ENCODE results near the gene PTP4A1.

The PTP4A1 gene

DNA sequence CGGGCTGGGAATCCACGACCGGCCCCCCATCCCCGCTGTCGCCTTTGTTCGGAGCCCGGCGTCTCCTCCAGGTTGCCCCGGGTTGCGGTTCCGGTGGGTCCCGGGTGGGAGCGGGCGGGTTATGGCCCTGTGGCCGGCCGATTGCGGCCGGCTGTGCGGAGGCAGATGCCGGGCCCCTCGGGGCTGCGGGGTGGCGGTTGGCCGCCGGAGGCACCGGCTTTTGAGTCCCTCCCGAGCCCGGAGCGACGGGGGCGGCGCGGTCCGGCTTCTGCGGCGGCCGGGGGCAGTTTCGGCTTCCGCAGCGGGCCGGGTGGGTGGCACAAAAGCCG is 431 bp downstream of the PTP4A1 start:
- Histone ChIP-seq H3K79me2 (ENCODE audit: control insufficient read depth, insufficient read depth, low read length, unreplicated experiment) (peaks cover 51% of the 10 kb centered on the region), H2AFZ (ENCODE audit: low read length, unreplicated experiment) (no peak overlapping the region)

DNA sequence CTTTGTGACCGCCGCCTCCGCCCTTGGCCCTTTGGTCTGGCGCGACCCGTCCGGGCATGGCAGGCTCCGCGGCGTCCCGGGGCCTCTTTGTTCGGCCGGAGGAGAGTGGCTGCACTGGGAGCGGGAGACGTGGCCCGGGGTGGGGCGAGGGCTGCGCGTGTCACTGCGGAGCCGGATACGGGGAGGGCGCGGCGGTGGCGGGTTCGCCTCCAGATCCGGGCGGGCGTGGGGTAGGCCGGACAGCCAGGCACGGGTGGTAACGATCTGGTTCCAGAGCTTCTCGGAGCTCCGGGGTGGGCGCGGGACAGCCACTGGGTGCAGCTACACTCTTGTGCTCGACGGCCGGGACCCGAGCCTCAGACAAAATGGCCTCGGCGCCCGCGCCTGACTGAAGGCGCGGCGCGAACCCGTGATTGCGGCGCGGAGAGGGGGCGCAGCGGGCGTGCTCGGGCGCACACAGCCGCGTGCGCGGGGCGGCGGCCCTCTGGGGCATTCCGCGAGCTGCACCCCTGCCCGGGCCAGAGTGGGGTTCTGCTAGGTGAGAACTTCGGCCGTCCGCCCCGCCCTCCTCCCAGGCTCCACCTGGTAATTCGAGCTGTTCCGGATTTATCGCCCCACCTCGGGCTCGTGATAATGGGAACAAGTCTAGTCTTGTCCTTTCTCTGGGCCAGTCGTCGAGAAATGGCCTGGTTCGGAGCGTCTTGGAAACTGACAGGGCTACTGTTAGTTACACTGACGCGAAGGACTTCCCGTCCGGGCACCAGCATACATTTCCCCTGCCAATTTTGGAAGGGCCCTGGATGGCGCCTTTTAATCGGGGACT is 1.0 kb downstream of the PTP4A1 start:
- no peak overlapping the region for H2AFZ ChIP-seq (ENCODE audit: low read length, unreplicated experiment)

More for the DNA sequence above, 431 bp downstream of the PTP4A1 start:
- peak overlapping the region; percentile 99 for H3K27ac ChIP-seq (ENCODE audit: low read depth, low read length)
- H3K36me3 ChIP-seq (ENCODE audit: insufficient read depth, low read length): peaks cover 17% of the 10 kb centered on the region
- no peaks in the 10 kb centered on the region for H3K27me3 ChIP-seq (ENCODE audit: insufficient read depth, low read length)
- H3K4me3 ChIP-seq (ENCODE audit: low read depth, low read length): peak overlapping the region; percentile 81
- H3K4me1 ChIP-seq (ENCODE audit: control insufficient read depth, insufficient read depth, low read length, unreplicated experiment): peaks cover 13% of the 10 kb centered on the region

DNA sequence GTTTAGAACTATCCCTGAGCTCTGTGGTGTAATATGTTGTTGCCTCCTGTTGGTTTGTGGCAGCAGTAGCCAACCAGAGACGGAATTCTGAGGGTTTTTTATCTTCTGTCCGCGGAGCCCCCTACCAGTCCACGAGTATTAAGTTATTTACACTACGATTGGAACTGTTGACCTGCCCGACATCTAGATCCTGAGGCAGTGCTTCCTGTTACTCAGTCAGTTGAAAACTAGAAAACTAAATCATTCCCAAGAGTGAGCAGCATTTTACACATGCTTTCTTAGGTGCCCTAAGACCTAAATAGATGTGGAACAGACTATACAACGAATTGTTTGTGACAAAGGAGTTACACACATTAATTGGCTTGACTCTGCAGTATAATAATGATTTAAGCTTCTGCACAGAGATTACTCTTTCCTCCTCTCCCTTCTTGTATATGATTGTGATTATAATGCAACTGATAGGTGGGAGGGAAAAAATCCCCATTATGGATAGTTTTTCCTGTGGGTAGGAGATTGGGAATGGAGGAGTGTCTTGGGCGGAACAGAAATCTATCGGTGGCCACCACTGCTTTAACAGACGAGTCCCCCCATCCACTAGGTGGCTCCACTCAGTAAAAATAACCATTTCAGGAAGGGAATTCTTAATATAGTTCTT is 1.7 kb downstream of the PTP4A1 start:
- H3K4me1 ChIP-seq (ENCODE audit: control insufficient read depth, insufficient read depth, low read length, unreplicated experiment): peaks cover 13% of the 10 kb centered on the region
- peaks cover 28% of the 10 kb centered on the region for H3K36me3 ChIP-seq (ENCODE audit: insufficient read depth, low read length)
- H3K4me3 ChIP-seq (ENCODE audit: low read depth, low read length): peak overlapping the region; percentile 81
- H3K79me2 ChIP-seq (ENCODE audit: control insufficient read depth, insufficient read depth, low read length, unreplicated experiment): peaks cover 56% of the 10 kb centered on the region
- no peak overlapping the region for H2AFZ ChIP-seq (ENCODE audit: low read length, unreplicated experiment)
- peak overlapping the region; percentile 99 for H3K27ac ChIP-seq (ENCODE audit: low read depth, low read length)
- no peaks in the 10 kb centered on the region for H3K27me3 ChIP-seq (ENCODE audit: insufficient read depth, low read length)

More for the DNA sequence above, 1.0 kb downstream of the PTP4A1 start:
- H3K4me3 ChIP-seq (ENCODE audit: low read depth, low read length): peak overlapping the region; percentile 81
- peaks cover 13% of the 10 kb centered on the region for H3K4me1 ChIP-seq (ENCODE audit: control insufficient read depth, insufficient read depth, low read length, unreplicated experiment)
- no peaks in the 10 kb centered on the region for H3K27me3 ChIP-seq (ENCODE audit: insufficient read depth, low read length)
- peaks cover 55% of the 10 kb centered on the region for H3K79me2 ChIP-seq (ENCODE audit: control insufficient read depth, insufficient read depth, low read length, unreplicated experiment)
- H3K36me3 ChIP-seq (ENCODE audit: insufficient read depth, low read length): peaks cover 21% of the 10 kb centered on the region
- peak overlapping the region; percentile 99 for H3K27ac ChIP-seq (ENCODE audit: low read depth, low read length)

DNA sequence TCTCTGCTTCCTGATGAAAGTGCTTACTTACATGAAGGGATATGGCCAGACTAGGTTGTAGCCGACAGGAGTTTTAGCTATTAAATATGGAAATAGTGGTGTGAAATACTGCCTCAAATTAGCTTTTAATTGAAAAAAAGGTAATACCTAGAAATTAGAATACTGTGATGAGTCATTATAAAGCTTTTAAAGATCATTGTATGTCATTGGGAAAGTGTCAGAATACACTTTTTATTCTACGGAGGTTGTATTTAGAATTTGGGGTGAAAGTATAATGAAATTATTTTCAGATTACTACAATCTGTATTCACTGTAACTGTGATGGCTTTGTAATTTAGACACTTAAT is 2.2 kb downstream of the PTP4A1 start:
- H3K36me3 ChIP-seq (ENCODE audit: insufficient read depth, low read length): peaks cover 33% of the 10 kb centered on the region
- peak overlapping the region; percentile 99 for H3K27ac ChIP-seq (ENCODE audit: low read depth, low read length)
- H2AFZ ChIP-seq (ENCODE audit: low read length, unreplicated experiment): no peak overlapping the region

DNA sequence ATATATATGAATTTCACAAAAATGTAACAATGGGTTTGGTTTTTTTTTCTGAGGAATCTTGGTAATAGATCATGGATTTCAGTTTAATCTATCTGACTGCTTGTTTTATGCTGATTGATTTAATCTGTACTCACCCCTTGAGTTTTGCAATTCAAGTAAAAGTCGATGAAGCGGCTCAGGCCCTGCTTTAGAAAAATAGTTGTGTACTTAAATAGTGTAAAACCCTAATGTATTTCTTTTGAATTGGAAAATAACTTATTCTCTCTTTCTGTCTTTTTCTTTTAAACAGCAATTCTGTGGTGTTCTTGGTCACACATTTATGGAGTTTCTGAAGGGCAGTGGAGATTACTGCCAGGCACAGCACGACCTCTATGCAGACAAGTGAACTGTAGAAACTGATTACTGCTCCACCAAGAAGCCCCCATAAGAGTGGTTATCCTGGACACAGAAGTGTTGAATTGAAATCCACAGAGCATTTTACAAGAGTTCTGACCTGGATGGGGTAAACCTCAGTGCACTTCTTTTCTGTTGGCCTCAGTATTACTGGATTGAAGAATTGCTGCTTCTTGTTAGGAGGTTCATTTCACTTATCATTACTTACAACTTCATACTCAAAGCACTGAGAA is 4.0 kb downstream of the PTP4A1 start:
- peaks cover 49% of the 10 kb centered on the region for H3K36me3 ChIP-seq (ENCODE audit: insufficient read depth, low read length)
- peak overlapping the region; percentile 35 for H3K4me3 ChIP-seq (ENCODE audit: low read depth, low read length)
- no peaks in the 10 kb centered on the region for H3K27me3 ChIP-seq (ENCODE audit: insufficient read depth, low read length)
- H3K79me2 ChIP-seq (ENCODE audit: control insufficient read depth, insufficient read depth, low read length, unreplicated experiment): peaks cover 61% of the 10 kb centered on the region
- peaks cover 9% of the 10 kb centered on the region for H3K4me1 ChIP-seq (ENCODE audit: control insufficient read depth, insufficient read depth, low read length, unreplicated experiment)
- H3K27ac ChIP-seq (ENCODE audit: low read depth, low read length): no peak overlapping the region
- no peak overlapping the region for H2AFZ ChIP-seq (ENCODE audit: low read length, unreplicated experiment)

More for the DNA sequence above, 2.2 kb downstream of the PTP4A1 start:
- peaks cover 57% of the 10 kb centered on the region for H3K79me2 ChIP-seq (ENCODE audit: control insufficient read depth, insufficient read depth, low read length, unreplicated experiment)
- no peaks in the 10 kb centered on the region for H3K27me3 ChIP-seq (ENCODE audit: insufficient read depth, low read length)
- peaks cover 13% of the 10 kb centered on the region for H3K4me1 ChIP-seq (ENCODE audit: control insufficient read depth, insufficient read depth, low read length, unreplicated experiment)
- peak overlapping the region; percentile 81 for H3K4me3 ChIP-seq (ENCODE audit: low read depth, low read length)

DNA sequence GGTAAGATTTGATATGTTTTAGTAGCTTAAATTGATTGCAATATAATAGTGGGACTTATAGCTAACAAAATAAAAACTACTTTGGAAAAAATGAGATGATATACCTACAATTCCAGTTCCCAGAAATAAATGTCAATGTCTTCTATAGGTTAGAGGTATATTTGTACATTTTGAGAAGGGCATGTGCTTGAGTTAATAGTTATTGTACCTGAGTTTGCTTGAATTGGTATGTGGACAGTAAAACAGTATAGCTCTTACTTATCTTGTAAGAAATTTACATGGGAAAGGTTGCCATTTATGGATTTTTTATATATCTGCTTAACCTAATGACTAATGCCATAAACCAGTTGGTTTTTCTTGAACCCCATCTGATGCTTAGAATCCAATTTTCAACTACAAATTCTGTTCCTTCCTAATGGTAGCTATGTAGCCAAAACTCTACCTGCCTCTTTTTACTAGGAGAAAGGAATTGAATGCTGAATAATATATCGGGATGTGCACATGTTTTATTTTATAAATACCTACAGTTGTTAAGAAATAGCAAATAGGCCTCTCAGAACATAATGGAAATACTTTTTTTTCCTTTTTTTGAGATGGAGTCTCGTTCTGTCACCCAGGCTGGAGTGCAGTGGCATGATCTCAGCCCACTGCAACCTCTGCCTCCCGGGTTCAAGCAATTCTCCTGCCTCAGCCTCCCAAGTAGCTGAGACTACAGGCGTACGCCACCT is 4.9 kb downstream of the PTP4A1 start:
- Histone ChIP-seq H3K27me3 (ENCODE audit: insufficient read depth, low read length) (no peaks in the 10 kb centered on the region), H2AFZ (ENCODE audit: low read length, unreplicated experiment) (no peak overlapping the region), H3K4me1 (ENCODE audit: control insufficient read depth, insufficient read depth, low read length, unreplicated experiment) (peaks cover 5% of the 10 kb centered on the region), H3K36me3 (ENCODE audit: insufficient read depth, low read length) (peaks cover 58% of the 10 kb centered on the region), H3K4me3 (ENCODE audit: low read depth, low read length) (no peak overlapping the region), H3K27ac (ENCODE audit: low read depth, low read length) (no peak overlapping the region), H3K79me2 (ENCODE audit: control insufficient read depth, insufficient read depth, low read length, unreplicated experiment) (peaks cover 61% of the 10 kb centered on the region)

DNA sequence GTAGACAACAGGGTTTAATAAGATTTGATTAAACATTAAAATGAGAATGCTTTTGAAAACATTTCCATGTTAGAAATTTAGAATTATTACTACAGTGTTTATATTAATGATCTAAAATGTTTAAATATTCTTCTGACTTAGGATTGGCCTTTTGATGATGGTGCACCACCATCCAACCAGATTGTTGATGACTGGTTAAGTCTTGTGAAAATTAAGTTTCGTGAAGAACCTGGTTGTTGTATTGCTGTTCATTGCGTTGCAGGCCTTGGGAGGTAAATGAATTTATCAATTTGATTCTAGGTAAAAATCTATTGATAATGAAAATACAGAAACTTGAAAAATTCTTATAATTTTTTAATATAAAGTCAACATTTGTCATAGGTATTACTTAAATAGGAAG is 6.5 kb downstream of the PTP4A1 start:
- Histone ChIP-seq H2AFZ (ENCODE audit: low read length, unreplicated experiment) (no peak overlapping the region), H3K4me1 (ENCODE audit: control insufficient read depth, insufficient read depth, low read length, unreplicated experiment) (peaks cover 5% of the 10 kb centered on the region), H3K27ac (ENCODE audit: low read depth, low read length) (no peak overlapping the region), H3K79me2 (ENCODE audit: control insufficient read depth, insufficient read depth, low read length, unreplicated experiment) (peaks cover 48% of the 10 kb centered on the region), H3K27me3 (ENCODE audit: insufficient read depth, low read length) (no peaks in the 10 kb centered on the region), H3K36me3 (ENCODE audit: insufficient read depth, low read length) (peaks cover 69% of the 10 kb centered on the region), H3K4me3 (ENCODE audit: low read depth, low read length) (no peak overlapping the region)

DNA sequence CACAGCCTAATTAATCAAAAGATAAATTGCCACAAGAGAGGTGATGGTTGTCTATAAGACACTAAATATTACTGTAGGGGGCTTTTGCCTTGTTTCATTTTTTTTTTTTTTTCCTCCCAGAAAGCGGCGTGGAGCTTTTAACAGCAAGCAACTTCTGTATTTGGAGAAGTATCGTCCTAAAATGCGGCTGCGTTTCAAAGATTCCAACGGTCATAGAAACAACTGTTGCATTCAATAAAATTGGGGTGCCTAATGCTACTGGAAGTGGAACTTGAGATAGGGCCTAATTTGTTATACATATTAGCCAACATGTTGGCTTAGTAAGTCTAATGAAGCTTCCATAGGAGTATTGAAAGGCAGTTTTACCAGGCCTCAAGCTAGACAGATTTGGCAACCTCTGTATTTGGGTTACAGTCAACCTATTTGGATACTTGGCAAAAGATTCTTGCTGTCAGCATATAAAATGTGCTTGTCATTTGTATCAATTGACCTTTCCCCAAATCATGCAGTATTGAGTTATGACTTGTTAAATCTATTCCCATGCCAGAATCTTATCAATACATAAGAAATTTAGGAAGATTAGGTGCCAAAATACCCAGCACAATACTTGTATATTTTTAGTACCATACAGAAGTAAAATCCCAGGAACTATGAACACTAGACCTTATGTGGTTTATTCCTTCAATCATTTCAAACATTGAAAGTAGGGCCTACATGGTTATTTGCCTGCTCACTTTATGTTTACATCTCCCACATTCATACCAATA is 7.8 kb downstream of the PTP4A1 start:
- Histone ChIP-seq H2AFZ (ENCODE audit: low read length, unreplicated experiment) (no peak overlapping the region), H3K27me3 (ENCODE audit: insufficient read depth, low read length) (no peaks in the 10 kb centered on the region), H3K79me2 (ENCODE audit: control insufficient read depth, insufficient read depth, low read length, unreplicated experiment) (peaks cover 34% of the 10 kb centered on the region), H3K4me3 (ENCODE audit: low read depth, low read length) (no peak overlapping the region), H3K36me3 (ENCODE audit: insufficient read depth, low read length) (peaks cover 67% of the 10 kb centered on the region), H3K4me1 (ENCODE audit: control insufficient read depth, insufficient read depth, low read length, unreplicated experiment) (peaks cover 5% of the 10 kb centered on the region), H3K27ac (ENCODE audit: low read depth, low read length) (no peak overlapping the region)

DNA sequence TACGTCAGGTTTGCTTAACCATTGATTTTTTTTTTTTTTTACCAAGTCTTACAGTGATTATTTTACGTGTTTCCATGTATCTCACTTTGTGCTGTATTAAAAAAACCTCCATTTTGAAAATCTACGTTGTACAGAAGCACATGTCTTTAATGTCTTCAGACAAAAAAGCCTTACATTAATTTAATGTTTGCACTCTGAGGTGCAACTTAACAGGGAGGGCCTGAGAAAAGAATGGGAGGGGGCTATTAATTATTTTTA is 8.4 kb downstream of the PTP4A1 start:
- Histone ChIP-seq H3K36me3 (ENCODE audit: insufficient read depth, low read length) (peaks cover 67% of the 10 kb centered on the region), H3K79me2 (ENCODE audit: control insufficient read depth, insufficient read depth, low read length, unreplicated experiment) (peaks cover 29% of the 10 kb centered on the region), H3K27me3 (ENCODE audit: insufficient read depth, low read length) (no peaks in the 10 kb centered on the region)

DNA sequence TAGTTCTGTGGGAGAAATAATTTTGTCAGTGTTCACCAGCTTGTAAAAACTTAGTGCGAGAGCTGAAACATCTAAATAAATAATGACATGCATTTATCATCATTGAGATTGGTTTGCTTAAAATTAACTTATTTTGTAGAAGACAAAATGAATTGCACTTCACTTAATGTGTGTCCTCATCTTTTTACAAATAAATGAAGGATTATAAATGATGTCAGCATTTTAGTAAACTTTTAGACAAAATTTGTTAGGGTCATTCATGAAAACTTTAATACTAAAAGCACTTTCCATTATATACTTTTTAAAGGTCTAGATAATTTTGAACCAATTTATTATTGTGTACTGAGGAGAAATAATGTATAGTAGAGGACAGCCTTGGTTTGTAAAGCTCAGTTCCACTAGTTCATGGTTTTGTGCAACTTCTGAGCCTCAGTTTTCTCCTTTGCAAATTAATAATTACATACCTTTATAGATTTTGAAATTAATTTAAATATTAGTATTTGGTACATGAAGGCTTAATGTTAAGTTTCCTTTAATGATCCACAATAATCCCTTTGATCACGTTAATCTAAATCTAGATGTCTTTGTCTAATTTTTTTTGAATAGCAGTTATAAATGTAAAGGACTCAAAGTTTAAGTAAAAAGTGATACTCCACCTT is 9.2 kb downstream of the PTP4A1 start:
- peaks cover 21% of the 10 kb centered on the region for H3K79me2 ChIP-seq (ENCODE audit: control insufficient read depth, insufficient read depth, low read length, unreplicated experiment)

More for the DNA sequence above, 8.4 kb downstream of the PTP4A1 start:
- Histone ChIP-seq H2AFZ (ENCODE audit: low read length, unreplicated experiment) (no peak overlapping the region), H3K4me3 (ENCODE audit: low read depth, low read length) (no peak overlapping the region), H3K4me1 (ENCODE audit: control insufficient read depth, insufficient read depth, low read length, unreplicated experiment) (peaks cover 5% of the 10 kb centered on the region), H3K27ac (ENCODE audit: low read depth, low read length) (no peak overlapping the region)

More for the DNA sequence above, 9.2 kb downstream of the PTP4A1 start:
- Histone ChIP-seq H3K4me3 (ENCODE audit: low read depth, low read length) (no peak overlapping the region), H3K27ac (ENCODE audit: low read depth, low read length) (no peak overlapping the region), H3K27me3 (ENCODE audit: insufficient read depth, low read length) (no peaks in the 10 kb centered on the region), H2AFZ (ENCODE audit: low read length, unreplicated experiment) (no peak overlapping the region), H3K4me1 (ENCODE audit: control insufficient read depth, insufficient read depth, low read length, unreplicated experiment) (peaks cover under 1% of the 10 kb centered on the region), H3K36me3 (ENCODE audit: insufficient read depth, low read length) (peaks cover 62% of the 10 kb centered on the region)
